Measurements from ENCODE around the gene NDUFC2. TPM values are rescaled to one million over a fixed set of nuclear protein-coding genes. Genes with fewer than 3 reads are reported as not detected.
A peak's percentile ranks its signal among the peaks of the same experiment; 100 is the strongest.

Gene NDUFC2
- total and polyA plus RNA-seq, 2 of the 13 experiments (the other 11 are each of a cell fraction or from before 2014, with no cell fraction given) = 256 to 363 TPM

DNA sequence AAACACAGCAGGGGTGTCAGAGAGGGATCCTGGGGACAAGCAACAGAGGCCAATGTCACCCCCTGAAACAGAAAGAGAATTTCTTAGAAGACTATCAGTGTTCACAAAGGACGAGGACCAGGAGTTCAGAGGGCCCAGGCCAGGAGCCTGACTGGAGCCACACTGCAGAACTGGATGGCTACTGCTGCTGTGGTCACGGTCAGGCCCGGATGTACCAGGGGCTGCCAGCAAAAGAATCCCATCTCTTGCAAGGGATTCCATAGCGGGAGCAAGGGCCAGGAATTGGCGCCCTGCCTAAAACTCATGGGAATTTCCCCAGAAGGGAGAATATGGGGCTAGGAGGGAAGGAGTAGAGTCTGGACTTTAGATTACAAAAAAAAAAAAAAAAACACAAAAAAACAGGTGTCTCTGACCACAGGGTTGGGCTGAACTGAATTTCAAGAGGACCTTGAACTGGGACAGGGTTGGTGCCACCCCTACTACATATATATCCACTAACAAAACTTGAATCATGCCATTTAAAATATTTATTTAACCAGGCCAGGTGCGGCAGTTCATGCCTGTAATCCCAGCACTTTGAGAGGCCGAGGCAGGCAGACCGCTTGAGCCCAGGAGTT, 40.9 kb downstream of the NDUFC2 start (continued):
- TF ChIP-seq ISL2 (CRISPR knock-in tag; IDR thresholded peaks at IDR 0.05) (no peak), ZNF260 (CRISPR knock-in tag; IDR thresholded peaks at IDR 0.05; ENCODE audit: borderline replicate concordance, low read depth) (no peak), ZNF383 (CRISPR knock-in tag; IDR thresholded peaks at IDR 0.05; ENCODE audit: borderline replicate concordance) (no peak), MAFK (conservative IDR thresholded peaks at IDR 0.05 in 1 of 2, IDR thresholded peaks at IDR 0.05 in 1 of 2; ENCODE audit: low read length in 2 of 2) (no peak), ZNF354B (CRISPR knock-in tag; IDR thresholded peaks at IDR 0.05) (no peak), PRMT3 (CRISPR knock-in tag; IDR thresholded peaks at IDR 0.05; ENCODE audit: borderline replicate concordance, low read depth) (no peak), NR2C2 (CRISPR knock-in tag; IDR thresholded peaks at IDR 0.05; ENCODE audit: borderline replicate concordance) (no peak), ELF4 (CRISPR knock-in tag; IDR thresholded peaks at IDR 0.05; ENCODE audit: borderline replicate concordance) (no peak), EP300 (IDR thresholded peaks at IDR 0.05; ENCODE audit: low read depth in 2 of 2, low read length in 2 of 2) (peak in 1 of 2 experiments; percentile 58; a peak in 2 of 4 replicates), EP300 (CRISPR knock-in tag; IDR thresholded peaks at IDR 0.05; ENCODE audit: borderline replicate concordance) (no peak), ZFP37 (CRISPR knock-in tag; IDR thresholded peaks at IDR 0.05; ENCODE audit: borderline replicate concordance) (no peak), ZNF256 (CRISPR knock-in tag; conservative IDR thresholded peaks at IDR 0.05) (no peak), MTF2 (CRISPR knock-in tag; IDR thresholded peaks at IDR 0.05; ENCODE audit: borderline replicate concordance) (no peak), ZNF619 (CRISPR knock-in tag; IDR thresholded peaks at IDR 0.05) (no peak), TOE1 (CRISPR knock-in tag; IDR thresholded peaks at IDR 0.05) (0 out of 2 replicates have a peak, but pooled peaks have one; percentile 58), NFATC3 (CRISPR knock-in tag; IDR thresholded peaks at IDR 0.05) (no peak), TAF15 (IDR thresholded peaks at IDR 0.05; ENCODE audit: low read depth, low read length, poor library complexity, severe bottlenecking) (no peak)
- TF ChIP-seq, protein P1, sequence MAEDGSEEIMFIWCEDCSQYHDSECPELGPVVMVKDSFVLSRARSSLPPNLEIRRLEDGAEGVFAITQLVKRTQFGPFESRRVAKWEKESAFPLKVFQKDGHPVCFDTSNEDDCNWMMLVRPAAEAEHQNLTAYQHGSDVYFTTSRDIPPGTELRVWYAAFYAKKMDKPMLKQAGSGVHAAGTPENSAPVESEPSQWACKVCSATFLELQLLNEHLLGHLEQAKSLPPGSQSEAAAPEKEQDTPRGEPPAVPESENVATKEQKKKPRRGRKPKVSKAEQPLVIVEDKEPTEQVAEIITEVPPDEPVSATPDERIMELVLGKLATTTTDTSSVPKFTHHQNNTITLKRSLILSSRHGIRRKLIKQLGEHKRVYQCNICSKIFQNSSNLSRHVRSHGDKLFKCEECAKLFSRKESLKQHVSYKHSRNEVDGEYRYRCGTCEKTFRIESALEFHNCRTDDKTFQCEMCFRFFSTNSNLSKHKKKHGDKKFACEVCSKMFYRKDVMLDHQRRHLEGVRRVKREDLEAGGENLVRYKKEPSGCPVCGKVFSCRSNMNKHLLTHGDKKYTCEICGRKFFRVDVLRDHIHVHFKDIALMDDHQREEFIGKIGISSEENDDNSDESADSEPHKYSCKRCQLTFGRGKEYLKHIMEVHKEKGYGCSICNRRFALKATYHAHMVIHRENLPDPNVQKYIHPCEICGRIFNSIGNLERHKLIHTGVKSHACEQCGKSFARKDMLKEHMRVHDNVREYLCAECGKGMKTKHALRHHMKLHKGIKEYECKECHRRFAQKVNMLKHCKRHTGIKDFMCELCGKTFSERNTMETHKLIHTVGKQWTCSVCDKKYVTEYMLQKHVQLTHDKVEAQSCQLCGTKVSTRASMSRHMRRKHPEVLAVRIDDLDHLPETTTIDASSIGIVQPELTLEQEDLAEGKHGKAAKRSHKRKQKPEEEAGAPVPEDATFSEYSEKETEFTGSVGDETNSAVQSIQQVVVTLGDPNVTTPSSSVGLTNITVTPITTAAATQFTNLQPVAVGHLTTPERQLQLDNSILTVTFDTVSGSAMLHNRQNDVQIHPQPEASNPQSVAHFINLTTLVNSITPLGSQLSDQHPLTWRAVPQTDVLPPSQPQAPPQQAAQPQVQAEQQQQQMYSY (CRISPR knock-in tag; IDR thresholded peaks at IDR 0.05) = 0 out of 2 replicates have a peak, but pooled peaks have one; percentile 37
- TF ChIP-seq, protein P2, sequence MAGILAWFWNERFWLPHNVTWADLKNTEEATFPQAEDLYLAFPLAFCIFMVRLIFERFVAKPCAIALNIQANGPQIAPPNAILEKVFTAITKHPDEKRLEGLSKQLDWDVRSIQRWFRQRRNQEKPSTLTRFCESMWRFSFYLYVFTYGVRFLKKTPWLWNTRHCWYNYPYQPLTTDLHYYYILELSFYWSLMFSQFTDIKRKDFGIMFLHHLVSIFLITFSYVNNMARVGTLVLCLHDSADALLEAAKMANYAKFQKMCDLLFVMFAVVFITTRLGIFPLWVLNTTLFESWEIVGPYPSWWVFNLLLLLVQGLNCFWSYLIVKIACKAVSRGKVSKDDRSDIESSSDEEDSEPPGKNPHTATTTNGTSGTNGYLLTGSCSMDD (CRISPR knock-in tag; IDR thresholded peaks at IDR 0.05) = no peak
- TF ChIP-seq, protein P3, sequence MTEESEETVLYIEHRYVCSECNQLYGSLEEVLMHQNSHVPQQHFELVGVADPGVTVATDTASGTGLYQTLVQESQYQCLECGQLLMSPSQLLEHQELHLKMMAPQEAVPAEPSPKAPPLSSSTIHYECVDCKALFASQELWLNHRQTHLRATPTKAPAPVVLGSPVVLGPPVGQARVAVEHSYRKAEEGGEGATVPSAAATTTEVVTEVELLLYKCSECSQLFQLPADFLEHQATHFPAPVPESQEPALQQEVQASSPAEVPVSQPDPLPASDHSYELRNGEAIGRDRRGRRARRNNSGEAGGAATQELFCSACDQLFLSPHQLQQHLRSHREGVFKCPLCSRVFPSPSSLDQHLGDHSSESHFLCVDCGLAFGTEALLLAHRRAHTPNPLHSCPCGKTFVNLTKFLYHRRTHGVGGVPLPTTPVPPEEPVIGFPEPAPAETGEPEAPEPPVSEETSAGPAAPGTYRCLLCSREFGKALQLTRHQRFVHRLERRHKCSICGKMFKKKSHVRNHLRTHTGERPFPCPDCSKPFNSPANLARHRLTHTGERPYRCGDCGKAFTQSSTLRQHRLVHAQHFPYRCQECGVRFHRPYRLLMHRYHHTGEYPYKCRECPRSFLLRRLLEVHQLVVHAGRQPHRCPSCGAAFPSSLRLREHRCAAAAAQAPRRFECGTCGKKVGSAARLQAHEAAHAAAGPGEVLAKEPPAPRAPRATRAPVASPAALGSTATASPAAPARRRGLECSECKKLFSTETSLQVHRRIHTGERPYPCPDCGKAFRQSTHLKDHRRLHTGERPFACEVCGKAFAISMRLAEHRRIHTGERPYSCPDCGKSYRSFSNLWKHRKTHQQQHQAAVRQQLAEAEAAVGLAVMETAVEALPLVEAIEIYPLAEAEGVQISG (CRISPR knock-in tag; IDR thresholded peaks at IDR 0.05) = 0 out of 2 replicates have a peak, but pooled peaks have one; percentile 22
